Duodenal mucosa (tissue), 2 donors: Measurements from ENCODE around the gene APC2.

Experiments used
- H3K27ac ChIP-seq: one replicate; pipeline ENCODE4 v1.7.0; 2013; ENCODE audit warnings: low read depth, low read length
- H3K27me3 ChIP-seq, 2 donors: one replicate each; pipeline ENCODE4 v1.7.0; 2013; ENCODE audit warnings: low read length in 2 of 2, control low read depth in 1 of 2; ENCODE audit not compliant: insufficient read depth in 2 of 2, control insufficient read depth in 1 of 2
- H3K36me3 ChIP-seq, 2 donors: one replicate each; pipeline ENCODE4 v1.7.0; 2013; ENCODE audit warnings: low read length in 2 of 2, control low read depth in 1 of 2; ENCODE audit not compliant: insufficient read depth in 2 of 2, control insufficient read depth in 1 of 2
- H3K4me1 ChIP-seq, 2 donors: one replicate each; pipeline ENCODE4 v1.7.0; 2013; ENCODE audit warnings: low read length in 2 of 2, control low read depth in 1 of 2; ENCODE audit not compliant: insufficient read depth in 2 of 2, control insufficient read depth in 1 of 2
- H3K4me3 ChIP-seq, 2 donors: one replicate each; pipeline ENCODE4 v1.7.0; 2013; ENCODE audit warnings: low read length in 2 of 2, low read depth in 1 of 2
- H3K9ac ChIP-seq, 2 donors: one replicate each; pipeline ENCODE4 v1.7.0; 2013; ENCODE audit warnings: low read length in 2 of 2, low read depth in 1 of 2
- H3K9me3 ChIP-seq, 2 donors: one replicate each; pipeline ENCODE4 v1.7.0; 2013; ENCODE audit warnings: low read length in 2 of 2, control low read depth in 1 of 2; ENCODE audit not compliant: control insufficient read depth in 1 of 2

APC2 gene, protein sequence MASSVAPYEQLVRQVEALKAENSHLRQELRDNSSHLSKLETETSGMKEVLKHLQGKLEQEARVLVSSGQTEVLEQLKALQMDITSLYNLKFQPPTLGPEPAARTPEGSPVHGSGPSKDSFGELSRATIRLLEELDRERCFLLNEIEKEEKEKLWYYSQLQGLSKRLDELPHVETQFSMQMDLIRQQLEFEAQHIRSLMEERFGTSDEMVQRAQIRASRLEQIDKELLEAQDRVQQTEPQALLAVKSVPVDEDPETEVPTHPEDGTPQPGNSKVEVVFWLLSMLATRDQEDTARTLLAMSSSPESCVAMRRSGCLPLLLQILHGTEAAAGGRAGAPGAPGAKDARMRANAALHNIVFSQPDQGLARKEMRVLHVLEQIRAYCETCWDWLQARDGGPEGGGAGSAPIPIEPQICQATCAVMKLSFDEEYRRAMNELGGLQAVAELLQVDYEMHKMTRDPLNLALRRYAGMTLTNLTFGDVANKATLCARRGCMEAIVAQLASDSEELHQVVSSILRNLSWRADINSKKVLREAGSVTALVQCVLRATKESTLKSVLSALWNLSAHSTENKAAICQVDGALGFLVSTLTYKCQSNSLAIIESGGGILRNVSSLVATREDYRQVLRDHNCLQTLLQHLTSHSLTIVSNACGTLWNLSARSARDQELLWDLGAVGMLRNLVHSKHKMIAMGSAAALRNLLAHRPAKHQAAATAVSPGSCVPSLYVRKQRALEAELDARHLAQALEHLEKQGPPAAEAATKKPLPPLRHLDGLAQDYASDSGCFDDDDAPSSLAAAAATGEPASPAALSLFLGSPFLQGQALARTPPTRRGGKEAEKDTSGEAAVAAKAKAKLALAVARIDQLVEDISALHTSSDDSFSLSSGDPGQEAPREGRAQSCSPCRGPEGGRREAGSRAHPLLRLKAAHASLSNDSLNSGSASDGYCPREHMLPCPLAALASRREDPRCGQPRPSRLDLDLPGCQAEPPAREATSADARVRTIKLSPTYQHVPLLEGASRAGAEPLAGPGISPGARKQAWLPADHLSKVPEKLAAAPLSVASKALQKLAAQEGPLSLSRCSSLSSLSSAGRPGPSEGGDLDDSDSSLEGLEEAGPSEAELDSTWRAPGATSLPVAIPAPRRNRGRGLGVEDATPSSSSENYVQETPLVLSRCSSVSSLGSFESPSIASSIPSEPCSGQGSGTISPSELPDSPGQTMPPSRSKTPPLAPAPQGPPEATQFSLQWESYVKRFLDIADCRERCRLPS (N-terminal part only)

GRCh38 chr19:1449467-1450442, at the start of gene APC2:
TSS of gene APC2 (plus strand) at chr19:1450121. CDS start at chr19:1453002, 2,881 bp downstream.
- peaks cover 74 to 75% of the 10 kb centered on the region in 2 donors for H3K27me3 ChIP-seq
- H3K9ac ChIP-seq, result no peak within 1 kb of the TSS
- no peaks in the 10 kb centered on the region for H3K9me3 ChIP-seq
- H3K4me1 ChIP-seq, result peaks cover 0 to 10% of the 10 kb centered on the region in 2 donors
- no peak within 1 kb of the TSS for H3K27ac ChIP-seq
- no peak within 1 kb of the TSS for H3K4me3 ChIP-seq
- no peaks in the 10 kb centered on the region for H3K36me3 ChIP-seq

DNA sequence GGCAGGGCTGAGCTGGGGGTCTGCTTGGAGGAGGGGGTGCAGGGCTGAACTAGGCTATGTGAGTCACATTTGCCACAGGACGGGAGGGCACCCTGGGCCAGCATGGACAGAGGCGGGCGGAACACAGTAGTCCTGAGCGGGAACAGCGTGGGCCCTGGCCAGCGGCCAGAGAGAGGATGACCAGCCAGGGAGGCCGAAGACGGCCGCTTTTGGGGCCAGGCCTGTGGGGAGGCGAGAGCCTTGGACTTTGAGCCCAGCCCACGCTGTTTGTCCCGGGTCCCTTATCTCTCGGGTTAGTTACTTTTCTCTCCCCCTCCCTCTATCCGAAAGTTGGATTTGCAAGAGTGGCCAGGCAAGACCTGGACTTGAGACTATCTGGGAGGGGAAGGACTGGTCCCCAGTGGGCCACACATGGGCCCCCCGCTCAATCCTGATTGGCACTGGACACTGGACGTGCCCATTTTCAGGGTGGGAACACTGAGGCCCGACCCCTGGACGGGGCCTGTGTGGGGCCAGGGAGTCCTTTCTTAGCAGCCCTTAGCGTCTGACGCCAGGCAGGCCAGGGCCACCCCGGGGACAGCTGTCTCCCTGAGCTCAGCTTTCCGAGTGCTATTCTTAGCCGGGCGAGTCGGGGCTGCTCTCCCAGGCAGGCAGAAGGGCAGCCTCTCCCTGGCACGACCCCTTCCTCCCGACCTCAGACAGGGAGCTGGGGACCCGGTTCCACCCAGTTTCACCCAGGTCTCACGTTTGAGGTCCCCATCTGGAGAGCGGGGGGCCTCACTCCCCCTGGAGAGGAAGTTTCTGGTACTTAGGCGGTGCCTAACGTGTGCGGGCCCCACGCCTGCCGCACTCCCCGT, 49.4 kb upstream of the APC2 start:
- peaks cover 6 to 31% of the 10 kb centered on the region in 2 donors for H3K4me1 ChIP-seq
- H3K36me3 ChIP-seq, result no peaks in the 10 kb centered on the region
- H3K9ac ChIP-seq, result peak overlapping the region; percentile 18 to 25
- no peaks in the 10 kb centered on the region for H3K9me3 ChIP-seq
- H3K27ac ChIP-seq, result no peak overlapping the region
- peak overlapping the region; percentile 47 to 60 for H3K4me3 ChIP-seq
- H3K27me3 ChIP-seq, result peaks cover 9 to 45% of the 10 kb centered on the region in 2 donors

GRCh38 chr19:1401138-1401888, 48.6 kb upstream of the APC2 start, which contains the start of gene GAMT:
TSS of gene GAMT (minus strand) at chr19:1401542. CDS start at chr19:1401476, 66 bp downstream.
- H3K9me3 ChIP-seq, result no peaks in the 10 kb centered on the region

DNA sequence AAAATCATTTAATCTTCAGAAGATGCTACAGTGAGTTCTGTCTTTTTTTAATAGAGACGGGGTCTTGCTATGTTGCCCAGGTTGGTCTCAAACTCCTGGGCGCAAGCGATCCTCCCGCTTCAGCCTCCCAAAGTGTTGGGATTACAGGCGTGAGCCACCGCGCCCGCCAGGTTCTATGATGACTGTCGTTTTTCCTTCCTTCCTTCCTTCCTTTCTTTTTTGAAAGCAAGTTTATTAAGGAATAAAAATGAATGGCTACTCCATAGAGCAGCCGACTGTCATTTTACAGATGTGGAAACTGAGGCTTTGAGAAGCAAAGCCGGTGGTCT, 48.1 kb upstream of the APC2 start:
- Histone ChIP-seq H3K4me1 (peaks cover 11 to 27% of the 10 kb centered on the region in 2 donors), H3K9ac (no peak overlapping the region), H3K36me3 (no peaks in the 10 kb centered on the region), H3K27me3 (peaks cover 9 to 42% of the 10 kb centered on the region in 2 donors), H3K9me3 (no peaks in the 10 kb centered on the region), H3K4me3 (peak overlapping the region in 1 of 2 donors; percentile 60), H3K27ac (no peak overlapping the region)

More at GRCh38 chr19:1401138-1401888, 48.6 kb upstream of the APC2 start, which contains the start of gene GAMT:
- H3K9ac ChIP-seq, result peak within 1 kb of the TSS; percentile 18 to 25
- H3K36me3 ChIP-seq, result no peaks in the 10 kb centered on the region
- H3K27ac ChIP-seq, result no peak within 1 kb of the TSS
- H3K4me1 ChIP-seq, result peaks cover 6 to 25% of the 10 kb centered on the region in 2 donors
- H3K4me3 ChIP-seq, result peak within 1 kb of the TSS; percentile 47 to 60
- H3K27me3 ChIP-seq, result peaks cover 9 to 44% of the 10 kb centered on the region in 2 donors

GRCh38 chr19:1402411-1403070, 47.4 kb upstream of the APC2 start:
- Histone ChIP-seq H3K9me3 (no peaks in the 10 kb centered on the region), H3K36me3 (no peaks in the 10 kb centered on the region), H3K27ac (no peak overlapping the region), H3K27me3 (peaks cover 9 to 36% of the 10 kb centered on the region in 2 donors), H3K9ac (no peak overlapping the region), H3K4me1 (peaks cover 12 to 21% of the 10 kb centered on the region in 2 donors), H3K4me3 (no peak overlapping the region)

- H3K9me3 ChIP-seq, result no peaks in the 10 kb centered on the region
- peaks cover 38 to 41% of the 10 kb centered on the region in 2 donors for H3K4me1 ChIP-seq
- H3K27ac ChIP-seq, result peak overlapping the region; percentile 32
- H3K9ac ChIP-seq, result peak overlapping the region; percentile 39 to 60
- H3K4me3 ChIP-seq, result peak overlapping the region; percentile 70 to 73
- peaks cover 5 to 9% of the 10 kb centered on the region in 2 donors for H3K27me3 ChIP-seq
- H3K36me3 ChIP-seq, result peaks cover 0 to 9% of the 10 kb centered on the region in 2 donors
These were observed 43.0 kb upstream of the APC2 start for GRCh38 chr19:1406774-1407527.

GRCh38 chr19:1407528-1408299, 42.2 kb upstream of the APC2 start, which contains the start of gene DAZAP1:
TSS of gene DAZAP1 (plus strand) at chr19:1407586. CDS start at chr19:1407774, 188 bp downstream.
- Histone ChIP-seq H3K9me3 (no peaks in the 10 kb centered on the region), H3K27me3 (peaks cover 1% of the 10 kb centered on the region in 2 donors), H3K27ac (peak within 1 kb of the TSS; percentile 87), H3K36me3 (peaks cover 0 to 14% of the 10 kb centered on the region in 2 donors), H3K4me1 (peaks cover 41 to 47% of the 10 kb centered on the region in 2 donors), H3K4me3 (peak within 1 kb of the TSS; percentile 74 to 86), H3K9ac (peak within 1 kb of the TSS; percentile 72 to 81)
